ENCODE measurements around the gene TGOLN2. TPM values are rescaled to one million over a fixed set of nuclear protein-coding genes. Genes with fewer than 3 reads are reported as not detected.
A peak's percentile ranks its signal among the peaks of the same experiment; 100 is the strongest.

TGOLN2 gene
- total and polyA plus RNA-seq, 2 of the 13 experiments (the other 11 are each of a cell fraction or from before 2014, with no cell fraction given), result 99.6 to 155 TPM

DNA sequence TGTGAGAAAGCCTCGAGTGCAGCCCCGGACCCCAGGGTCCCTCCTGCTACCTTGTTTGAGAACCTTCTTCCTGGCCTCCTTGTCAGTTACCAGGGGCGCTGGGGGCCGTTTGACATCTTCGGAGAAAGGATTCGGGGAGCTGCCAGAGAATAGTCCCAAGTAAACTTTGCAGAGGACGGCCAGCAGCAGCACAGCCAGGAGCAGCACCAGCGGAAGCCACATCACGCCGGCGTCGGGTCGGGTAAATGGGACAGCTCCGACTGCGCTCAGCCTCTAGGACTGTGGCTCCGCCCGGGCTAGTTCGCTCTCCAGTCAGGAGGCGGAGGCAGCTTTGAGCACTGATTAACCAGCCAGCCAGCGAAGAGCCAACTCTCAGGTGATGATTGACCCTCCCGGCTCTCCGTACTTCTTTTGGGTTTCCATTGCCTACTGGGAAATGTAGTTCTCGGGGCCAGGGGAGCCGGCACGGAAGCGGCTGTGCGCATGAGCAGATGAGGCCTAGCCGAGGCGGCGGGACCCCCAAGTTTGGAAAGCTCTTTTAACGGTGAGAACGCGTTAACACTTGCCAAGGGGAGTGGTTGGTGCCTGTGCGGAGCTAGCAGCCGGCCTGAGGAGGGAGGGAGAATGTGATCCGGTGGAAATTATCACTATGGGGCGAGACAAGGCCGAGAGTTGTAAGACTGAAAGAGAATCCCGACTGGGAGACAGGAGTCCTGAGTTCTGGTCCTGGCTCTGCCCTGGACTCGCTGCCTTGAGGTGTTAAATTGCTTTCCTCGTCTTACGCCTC, 26.7 kb upstream of the TGOLN2 start, which contains the start of the genes ELMOD3 and RETSAT (continued):
- TF ChIP-seq, protein P1, sequence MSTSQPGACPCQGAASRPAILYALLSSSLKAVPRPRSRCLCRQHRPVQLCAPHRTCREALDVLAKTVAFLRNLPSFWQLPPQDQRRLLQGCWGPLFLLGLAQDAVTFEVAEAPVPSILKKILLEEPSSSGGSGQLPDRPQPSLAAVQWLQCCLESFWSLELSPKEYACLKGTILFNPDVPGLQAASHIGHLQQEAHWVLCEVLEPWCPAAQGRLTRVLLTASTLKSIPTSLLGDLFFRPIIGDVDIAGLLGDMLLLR (CRISPR knock-in tag; IDR thresholded peaks at IDR 0.05), result no peak
- TF ChIP-seq POLR2AphosphoS5 (IDR thresholded peaks at IDR 0.05; ENCODE audit: low read depth, low read length) (peak; percentile 100), ZFP41 (CRISPR knock-in tag; IDR thresholded peaks at IDR 0.05; ENCODE audit: borderline replicate concordance) (peak; percentile 71; the same call in 1 of the 2 replicates), CEBPG (CRISPR knock-in tag; IDR thresholded peaks at IDR 0.05) (peak; percentile 24; the same call in 1 of the 2 replicates), ZNF331 (CRISPR knock-in tag; IDR thresholded peaks at IDR 0.05) (peak; percentile 93; the same call in 1 of the 2 replicates), ZNF253 (CRISPR knock-in tag; IDR thresholded peaks at IDR 0.05; ENCODE audit: borderline replicate concordance) (no peak), ESRRA (CRISPR knock-in tag; IDR thresholded peaks at IDR 0.05; ENCODE audit: low read depth) (peak; percentile 65; the same call in 1 of the 2 replicates), ZNF263 (CRISPR knock-in tag; IDR thresholded peaks at IDR 0.05) (peak; percentile 39; the same call in 1 of the 2 replicates), HMG20A (CRISPR knock-in tag; IDR thresholded peaks at IDR 0.05; ENCODE audit: borderline replicate concordance) (peak; percentile 36; the same call in 1 of the 2 replicates), ZNF101 (CRISPR knock-in tag; IDR thresholded peaks at IDR 0.05; ENCODE audit: borderline replicate concordance, low read depth) (peak; percentile 94; the same call in 1 of the 2 replicates), HDAC1 (CRISPR knock-in tag; IDR thresholded peaks at IDR 0.05) (peak; percentile 56), REPIN1 (CRISPR knock-in tag; IDR thresholded peaks at IDR 0.05; ENCODE audit: borderline replicate concordance, low read depth) (peak; percentile 97), GFI1 (CRISPR knock-in tag; IDR thresholded peaks at IDR 0.05; ENCODE audit: borderline replicate concordance) (peak; percentile 82), ARNT (IDR thresholded peaks at IDR 0.05) (no peak), ATF7-NPFF (CRISPR knock-in tag; IDR thresholded peaks at IDR 0.05; ENCODE audit: low read depth) (0 out of 2 replicates have a peak, but pooled peaks have one; percentile 37), ZNF614 (CRISPR knock-in tag; IDR thresholded peaks at IDR 0.05; ENCODE audit: borderline replicate concordance) (peak; percentile 87), CHCHD3 (CRISPR knock-in tag; IDR thresholded peaks at IDR 0.05) (0 out of 2 replicates have a peak, but pooled peaks have one; percentile 27), HMG20B (CRISPR knock-in tag; conservative IDR thresholded peaks at IDR 0.05) (peak; percentile 55; the same call in 1 of the 2 replicates), FOXA1 (IDR thresholded peaks at IDR 0.05) (no peak), FOXA1 (CRISPR knock-in tag; IDR thresholded peaks at IDR 0.05) (0 out of 2 replicates have a peak, but pooled peaks have one; percentile 23), U2AF1 (optimal IDR thresholded peaks at IDR 0.05; ENCODE audit: low read depth, low read length) (peak; percentile 95)
- TF ChIP-seq, protein P2, sequence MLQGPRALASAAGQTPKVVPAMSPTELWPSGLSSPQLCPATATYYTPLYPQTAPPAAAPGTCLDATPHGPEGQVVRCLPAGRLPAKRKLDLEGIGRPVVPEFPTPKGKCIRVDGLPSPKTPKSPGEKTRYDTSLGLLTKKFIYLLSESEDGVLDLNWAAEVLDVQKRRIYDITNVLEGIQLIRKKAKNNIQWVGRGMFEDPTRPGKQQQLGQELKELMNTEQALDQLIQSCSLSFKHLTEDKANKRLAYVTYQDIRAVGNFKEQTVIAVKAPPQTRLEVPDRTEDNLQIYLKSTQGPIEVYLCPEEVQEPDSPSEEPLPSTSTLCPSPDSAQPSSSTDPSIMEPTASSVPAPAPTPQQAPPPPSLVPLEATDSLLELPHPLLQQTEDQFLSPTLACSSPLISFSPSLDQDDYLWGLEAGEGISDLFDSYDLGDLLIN (CRISPR knock-in tag; IDR thresholded peaks at IDR 0.05; ENCODE audit: borderline replicate concordance), result peak; percentile 74; the same call in 1 of the 2 replicates
- TF ChIP-seq, protein P3, sequence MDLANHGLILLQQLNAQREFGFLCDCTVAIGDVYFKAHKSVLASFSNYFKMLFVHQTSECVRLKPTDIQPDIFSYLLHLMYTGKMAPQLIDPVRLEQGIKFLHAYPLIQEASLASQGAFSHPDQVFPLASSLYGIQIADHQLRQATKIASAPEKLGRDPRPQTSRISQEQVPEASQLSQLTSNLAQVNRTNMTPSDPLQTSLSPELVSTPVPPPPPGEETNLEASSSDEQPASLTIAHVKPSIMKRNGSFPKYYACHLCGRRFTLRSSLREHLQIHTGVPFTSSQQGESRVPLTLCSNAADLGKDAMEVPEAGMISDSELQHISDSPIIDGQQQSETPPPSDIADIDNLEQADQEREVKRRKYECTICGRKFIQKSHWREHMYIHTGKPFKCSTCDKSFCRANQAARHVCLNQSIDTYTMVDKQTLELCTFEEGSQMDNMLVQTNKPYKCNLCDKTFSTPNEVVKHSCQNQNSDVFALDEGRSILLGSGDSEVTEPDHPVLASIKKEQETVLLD (CRISPR knock-in tag; IDR thresholded peaks at IDR 0.05; ENCODE audit: low read depth), result peak; percentile 24; the same call in 1 of the 2 replicates
- TF ChIP-seq, protein P4, sequence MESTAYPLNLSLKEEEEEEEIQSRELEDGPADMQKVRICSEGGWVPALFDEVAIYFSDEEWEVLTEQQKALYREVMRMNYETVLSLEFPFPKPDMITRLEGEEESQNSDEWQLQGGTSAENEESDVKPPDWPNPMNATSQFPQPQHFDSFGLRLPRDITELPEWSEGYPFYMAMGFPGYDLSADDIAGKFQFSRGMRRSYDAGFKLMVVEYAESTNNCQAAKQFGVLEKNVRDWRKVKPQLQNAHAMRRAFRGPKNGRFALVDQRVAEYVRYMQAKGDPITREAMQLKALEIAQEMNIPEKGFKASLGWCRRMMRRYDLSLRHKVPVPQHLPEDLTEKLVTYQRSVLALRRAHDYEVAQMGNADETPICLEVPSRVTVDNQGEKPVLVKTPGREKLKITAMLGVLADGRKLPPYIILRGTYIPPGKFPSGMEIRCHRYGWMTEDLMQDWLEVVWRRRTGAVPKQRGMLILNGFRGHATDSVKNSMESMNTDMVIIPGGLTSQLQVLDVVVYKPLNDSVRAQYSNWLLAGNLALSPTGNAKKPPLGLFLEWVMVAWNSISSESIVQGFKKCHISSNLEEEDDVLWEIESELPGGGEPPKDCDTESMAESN (CRISPR knock-in tag; conservative IDR thresholded peaks at IDR 0.05), result peak; percentile 83
- TF ChIP-seq, protein P5, sequence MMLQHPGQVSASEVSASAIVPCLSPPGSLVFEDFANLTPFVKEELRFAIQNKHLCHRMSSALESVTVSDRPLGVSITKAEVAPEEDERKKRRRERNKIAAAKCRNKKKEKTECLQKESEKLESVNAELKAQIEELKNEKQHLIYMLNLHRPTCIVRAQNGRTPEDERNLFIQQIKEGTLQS (CRISPR knock-in tag; IDR thresholded peaks at IDR 0.05), result peak; percentile 5; the same call in 1 of the 2 replicates

Data from HepG2 (cell line).